Measurements from ENCODE around the gene CORO7. TPM values are rescaled to one million over a fixed set of nuclear protein-coding genes. Genes with fewer than 3 reads are reported as not detected.

Gene CORO7
- polyA plus RNA-seq, 1 donor from 2014 or later = 57.6 TPM

GRCh38 chr16:4339455-4339854, 76.9 kb downstream of the CORO7 start:
- no peaks in the 10 kb centered on the region for H4K20me1 ChIP-seq (ENCODE audit: insufficient read depth)
- TF ChIP-seq POLR2AphosphoS5 (IDR thresholded peaks at IDR 0.05) = no peak
- TF ChIP-seq REST (IDR thresholded peaks at IDR 0.05; ENCODE audit: borderline replicate concordance) = no peak
- TF ChIP-seq EP300 (conservative IDR thresholded peaks at IDR 0.05; ENCODE audit: poor library complexity, severe bottlenecking) = no peak
- no peak overlapping the region for H3K4me2 ChIP-seq (ENCODE audit: low read length)
- H3K9me3 ChIP-seq (ENCODE audit: low read length) = no peaks in the 10 kb centered on the region
- H3K27me3 ChIP-seq (ENCODE audit: insufficient read depth, low read depth, low read length) = no peaks in the 10 kb centered on the region
- H3K9ac ChIP-seq (ENCODE audit: low read length) = no peak overlapping the region
- no peak overlapping the region for H2AFZ ChIP-seq (ENCODE audit: low read depth, low read length)
- H3K27ac ChIP-seq (ENCODE audit: low read length) = no peak overlapping the region
- no peaks in the 10 kb centered on the region for H3K9me2 ChIP-seq (ENCODE audit: insufficient read depth, low read length)
- no peaks in the 10 kb centered on the region for H3K36me3 ChIP-seq (ENCODE audit: insufficient read depth, low read length)
- no peak overlapping the region for H3K4me3 ChIP-seq (ENCODE audit: low read length)
- H3F3A ChIP-seq (ENCODE audit: insufficient read depth, low read length, poor library complexity, severe bottlenecking) = no peaks in the 10 kb centered on the region
- H3K79me2 ChIP-seq (replicated peaks; ENCODE audit: insufficient read depth, low read length) = no peaks in the 10 kb centered on the region

GRCh38 chr16:4338712-4339299, 77.6 kb downstream of the CORO7 start:
- Histone ChIP-seq H3K4me2 (ENCODE audit: low read length) (no peak overlapping the region), H3K9ac (ENCODE audit: low read length) (no peak overlapping the region), H3K27ac (ENCODE audit: low read length) (no peak overlapping the region), H3F3A (ENCODE audit: insufficient read depth, low read length, poor library complexity, severe bottlenecking) (no peaks in the 10 kb centered on the region), H3K36me3 (ENCODE audit: insufficient read depth, low read length) (no peaks in the 10 kb centered on the region), H4K20me1 (ENCODE audit: insufficient read depth) (no peaks in the 10 kb centered on the region), H3K79me2 (replicated peaks; ENCODE audit: insufficient read depth, low read length) (no peaks in the 10 kb centered on the region), H3K9me2 (ENCODE audit: insufficient read depth, low read length) (no peaks in the 10 kb centered on the region), H3K9me3 (ENCODE audit: low read length) (no peaks in the 10 kb centered on the region), H3K4me3 (ENCODE audit: low read length) (no peak overlapping the region), H2AFZ (ENCODE audit: low read depth, low read length) (no peak overlapping the region), H3K27me3 (ENCODE audit: insufficient read depth, low read depth, low read length) (no peaks in the 10 kb centered on the region)
- no peak for TF ChIP-seq EP300 (conservative IDR thresholded peaks at IDR 0.05; ENCODE audit: poor library complexity, severe bottlenecking)
- no peak for TF ChIP-seq POLR2AphosphoS5 (IDR thresholded peaks at IDR 0.05)
- no peak for TF ChIP-seq MXI1 (conservative IDR thresholded peaks at IDR 0.05; ENCODE audit: poor library complexity, severe bottlenecking)
- TF ChIP-seq EZH2 (IDR thresholded peaks at IDR 0.05; ENCODE audit: borderline replicate concordance, insufficient read depth, low read length, poor library complexity, severe bottlenecking) = no peak
- no peak for TF ChIP-seq SMC3 (conservative IDR thresholded peaks at IDR 0.05; ENCODE audit: poor library complexity)
- TF ChIP-seq CTCF (IDR thresholded peaks at IDR 0.05; ENCODE audit: poor library complexity, severe bottlenecking) = no peak
- no peak for TF ChIP-seq REST (IDR thresholded peaks at IDR 0.05; ENCODE audit: borderline replicate concordance)

All from neural cell (in vitro differentiated cells).